ENCODE results near the gene CCDC92B.

GRCh38 chr17:2693561-2694380 lies 55.7 kb downstream of the CCDC92B start:
- TF ChIP-seq CTCF (IDR thresholded peaks at IDR 0.05) (no peak), POLR2A (IDR thresholded peaks at IDR 0.05) (no peak)
